Activated CD8-positive, alpha-beta memory T cell treated with anti-CD3 and anti-CD28 coated beads, Interleukin-2, amount 50 U/mL, for 1 hour (primary cell): ENCODE data around the gene SLC43A3.

ENCODE experiments used
- DNase-seq: peaks from one replicate; pipeline ENCODE4 v3.0.0-alpha.2; 2020; ENCODE audit errors: extremely low read depth

Gene SLC43A3

GRCh38 chr11:57427727-57428082, 784 bp upstream of the SLC43A3 start:
- DNase-seq, result no peak

- DNase-seq, result no peak
Observed at GRCh38 chr11:57426439-57426928, 437 bp downstream of the SLC43A3 start.

- DNase-seq, result no peak
Observed at GRCh38 chr11:57425565-57426438, 1.1 kb downstream of the SLC43A3 start.

- DNase-seq, result peak; percentile 71
Observed at GRCh38 chr11:57424792-57425564, 1.9 kb downstream of the SLC43A3 start.

- no peak for DNase-seq
Observed at GRCh38 chr11:57424137-57424791, 2.7 kb downstream of the SLC43A3 start.

GRCh38 chr11:57422669-57423068, 4.3 kb downstream of the SLC43A3 start:
- no peak for DNase-seq

- no peak for DNase-seq
Observed at GRCh38 chr11:57421805-57422204, 5.1 kb downstream of the SLC43A3 start.

- DNase-seq, result no peak
Observed at GRCh38 chr11:57421066-57421465, 5.9 kb downstream of the SLC43A3 start.

GRCh38 chr11:57419146-57419545, 7.8 kb downstream of the SLC43A3 start:
- no peak for DNase-seq

- DNase-seq, result no peak
Observed at GRCh38 chr11:57418131-57418530, 8.8 kb downstream of the SLC43A3 start.

- DNase-seq, result no peak
Observed at GRCh38 chr11:57417056-57417455, 9.9 kb downstream of the SLC43A3 start.

GRCh38 chr11:57416436-57416835, 10.5 kb downstream of the SLC43A3 start:
- no peak for DNase-seq

- no peak for DNase-seq
Observed at GRCh38 chr11:57414612-57415212, 12.2 kb downstream of the SLC43A3 start.

- DNase-seq, result no peak
Observed at GRCh38 chr11:57413681-57414080, 13.2 kb downstream of the SLC43A3 start.

GRCh38 chr11:57410287-57410686, 16.6 kb downstream of the SLC43A3 start:
- DNase-seq, result no peak

GRCh38 chr11:57409321-57410100, 17.4 kb downstream of the SLC43A3 start:
- no peak for DNase-seq

GRCh38 chr11:57408771-57409170, 18.1 kb downstream of the SLC43A3 start:
- DNase-seq, result no peak

- DNase-seq, result no peak
Observed at GRCh38 chr11:57407941-57408475, 18.9 kb downstream of the SLC43A3 start.

- no peak for DNase-seq
Observed at GRCh38 chr11:57407010-57407920, 19.7 kb downstream of the SLC43A3 start.
